ENCODE results near the gene SART1. TPM values are rescaled to one million over a fixed set of nuclear protein-coding genes. Genes with fewer than 3 reads are reported as not detected.

Gene SART1
- total RNA-seq, 1 donor from 2014 or later = 37.3 TPM

DNA sequence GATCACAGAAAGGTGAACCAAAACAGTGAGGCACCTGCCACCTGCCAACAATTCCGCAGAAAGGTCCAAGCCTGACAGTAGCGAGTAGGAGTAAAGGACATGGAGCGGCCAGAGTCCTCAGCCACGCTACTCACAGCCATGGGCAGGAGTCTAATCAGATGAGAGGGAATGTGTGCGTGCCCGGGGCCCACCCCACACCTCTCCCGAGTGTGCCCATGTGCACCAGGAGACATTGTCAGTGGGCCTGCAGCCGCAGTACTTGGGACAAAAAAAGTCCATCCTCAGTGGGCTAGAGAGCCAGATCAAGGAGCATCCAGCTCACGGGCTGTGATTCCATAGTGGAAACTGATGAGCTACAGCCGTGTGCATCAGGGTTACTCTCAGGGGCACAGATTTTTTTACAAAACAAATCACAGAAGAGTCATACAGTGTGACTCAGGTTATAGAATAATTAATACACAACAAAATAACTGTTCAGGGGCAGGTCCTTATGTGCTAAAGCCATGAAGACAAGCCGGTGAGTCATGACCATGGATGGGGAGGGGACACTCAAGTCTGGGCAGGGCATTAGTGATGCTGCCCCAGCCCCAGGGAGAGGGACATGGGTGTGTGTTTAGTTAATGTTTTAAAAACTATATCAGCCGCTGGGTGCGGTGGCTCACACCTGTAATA lies 12.0 kb downstream of the SART1 start:
- H3K9me3 Mint-ChIP-seq (ENCODE audit: low read depth) = no peaks in the 10 kb centered on the region
- no peak overlapping the region for H3K4me3 Mint-ChIP-seq (ENCODE audit: unreplicated experiment)
- no peak for DNase-seq (ENCODE audit: low spot score)
- TF ChIP-seq, protein P1, sequence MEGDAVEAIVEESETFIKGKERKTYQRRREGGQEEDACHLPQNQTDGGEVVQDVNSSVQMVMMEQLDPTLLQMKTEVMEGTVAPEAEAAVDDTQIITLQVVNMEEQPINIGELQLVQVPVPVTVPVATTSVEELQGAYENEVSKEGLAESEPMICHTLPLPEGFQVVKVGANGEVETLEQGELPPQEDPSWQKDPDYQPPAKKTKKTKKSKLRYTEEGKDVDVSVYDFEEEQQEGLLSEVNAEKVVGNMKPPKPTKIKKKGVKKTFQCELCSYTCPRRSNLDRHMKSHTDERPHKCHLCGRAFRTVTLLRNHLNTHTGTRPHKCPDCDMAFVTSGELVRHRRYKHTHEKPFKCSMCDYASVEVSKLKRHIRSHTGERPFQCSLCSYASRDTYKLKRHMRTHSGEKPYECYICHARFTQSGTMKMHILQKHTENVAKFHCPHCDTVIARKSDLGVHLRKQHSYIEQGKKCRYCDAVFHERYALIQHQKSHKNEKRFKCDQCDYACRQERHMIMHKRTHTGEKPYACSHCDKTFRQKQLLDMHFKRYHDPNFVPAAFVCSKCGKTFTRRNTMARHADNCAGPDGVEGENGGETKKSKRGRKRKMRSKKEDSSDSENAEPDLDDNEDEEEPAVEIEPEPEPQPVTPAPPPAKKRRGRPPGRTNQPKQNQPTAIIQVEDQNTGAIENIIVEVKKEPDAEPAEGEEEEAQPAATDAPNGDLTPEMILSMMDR (IDR thresholded peaks at IDR 0.05) = no peak
- H3K27me3 Mint-ChIP-seq (ENCODE audit: low read depth) = no peaks in the 10 kb centered on the region
- peaks cover 23% of the 10 kb centered on the region for H3K36me3 Mint-ChIP-seq (ENCODE audit: low read depth)
- no peaks in the 10 kb centered on the region for H3K4me1 Mint-ChIP-seq (ENCODE audit: low read depth)
- H3K27ac Mint-ChIP-seq (ENCODE audit: unreplicated experiment) = no peak overlapping the region

DNA sequence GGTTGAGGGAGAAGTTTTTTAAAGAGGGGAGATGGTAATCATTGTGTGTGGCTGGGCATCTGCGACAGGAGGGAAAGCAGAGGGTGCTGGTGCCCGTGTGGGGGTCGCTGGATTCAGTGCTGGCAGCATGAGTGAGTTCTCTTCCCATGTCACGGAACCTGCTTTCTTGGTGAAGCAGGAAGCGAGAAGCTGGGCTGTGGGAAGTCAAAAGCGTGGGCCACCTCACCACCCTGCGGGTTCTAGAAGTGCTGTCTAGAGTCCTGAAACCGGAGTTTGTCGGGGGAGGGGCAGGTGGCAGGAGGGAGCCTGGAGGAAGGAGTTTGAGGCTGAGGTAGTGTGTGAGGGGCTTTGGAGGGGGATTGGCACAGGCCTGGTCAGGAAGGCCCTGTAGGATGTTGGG lies 14.2 kb downstream of the SART1 start:
- Mint-ChIP-seq H3K9me3 (ENCODE audit: low read depth) (no peaks in the 10 kb centered on the region), H3K27me3 (ENCODE audit: low read depth) (no peaks in the 10 kb centered on the region), H3K4me1 (ENCODE audit: low read depth) (no peaks in the 10 kb centered on the region), H3K4me3 (ENCODE audit: unreplicated experiment) (no peak overlapping the region), H3K36me3 (ENCODE audit: low read depth) (peaks cover 19% of the 10 kb centered on the region), H3K27ac (ENCODE audit: unreplicated experiment) (no peak overlapping the region)
- DNase-seq (ENCODE audit: low spot score) = peak; percentile 57
- TF ChIP-seq, protein P1 (IDR thresholded peaks at IDR 0.05) = no peak

DNA sequence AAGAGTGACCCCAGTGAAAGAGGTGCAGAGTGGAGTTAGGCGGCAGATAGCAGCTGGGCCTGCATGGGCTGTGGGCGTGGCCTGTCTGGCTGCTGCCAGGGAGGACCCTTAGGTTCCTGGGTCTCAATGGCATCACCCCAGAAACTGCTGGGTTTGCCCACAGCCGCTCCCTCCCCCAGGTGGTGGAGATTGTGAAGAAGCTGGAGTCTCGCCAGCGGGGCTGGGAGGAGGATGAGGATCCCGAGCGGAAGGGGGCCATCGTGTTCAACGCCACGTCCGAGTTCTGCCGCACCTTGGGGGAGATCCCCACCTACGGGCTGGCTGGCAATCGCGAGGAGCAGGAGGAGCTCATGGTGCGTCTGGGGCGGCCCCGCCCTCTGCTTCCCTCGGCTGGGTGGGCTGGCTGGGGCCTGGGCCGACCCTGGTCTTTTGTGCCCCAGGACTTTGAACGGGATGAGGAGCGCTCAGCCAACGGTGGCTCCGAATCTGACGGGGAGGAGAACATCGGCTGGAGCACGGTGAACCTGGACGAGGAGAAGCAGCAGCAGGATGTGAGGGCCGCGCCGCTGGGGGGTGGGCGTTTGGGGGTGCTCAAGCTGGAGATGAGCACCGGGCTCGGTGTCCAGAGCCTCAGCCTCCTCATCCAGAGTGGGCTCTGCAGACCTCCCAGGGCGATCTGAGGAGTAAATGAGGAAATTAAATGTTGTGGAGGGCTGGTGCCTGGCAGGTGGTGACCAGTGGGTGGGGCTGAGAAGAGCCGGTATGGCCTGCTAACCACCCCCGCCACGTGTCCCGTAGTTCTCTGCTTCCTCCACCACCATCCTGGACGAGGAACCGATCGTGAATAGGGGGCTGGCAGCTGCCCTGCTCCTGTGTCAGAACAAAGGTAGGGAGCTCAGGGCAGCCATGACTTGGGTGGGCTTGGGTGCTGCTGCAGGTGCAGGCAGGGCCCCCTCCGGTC lies 15.0 kb downstream of the SART1 start:
- Mint-ChIP-seq H3K27ac (ENCODE audit: unreplicated experiment) (no peak overlapping the region), H3K27me3 (ENCODE audit: low read depth) (no peaks in the 10 kb centered on the region), H3K36me3 (ENCODE audit: low read depth) (peaks cover 19% of the 10 kb centered on the region), H3K4me3 (ENCODE audit: unreplicated experiment) (no peak overlapping the region), H3K4me1 (ENCODE audit: low read depth) (no peaks in the 10 kb centered on the region), H3K9me3 (ENCODE audit: low read depth) (no peaks in the 10 kb centered on the region)
- TF ChIP-seq, protein P1 (IDR thresholded peaks at IDR 0.05) = no peak
- DNase-seq (ENCODE audit: low spot score) = no peak

DNA sequence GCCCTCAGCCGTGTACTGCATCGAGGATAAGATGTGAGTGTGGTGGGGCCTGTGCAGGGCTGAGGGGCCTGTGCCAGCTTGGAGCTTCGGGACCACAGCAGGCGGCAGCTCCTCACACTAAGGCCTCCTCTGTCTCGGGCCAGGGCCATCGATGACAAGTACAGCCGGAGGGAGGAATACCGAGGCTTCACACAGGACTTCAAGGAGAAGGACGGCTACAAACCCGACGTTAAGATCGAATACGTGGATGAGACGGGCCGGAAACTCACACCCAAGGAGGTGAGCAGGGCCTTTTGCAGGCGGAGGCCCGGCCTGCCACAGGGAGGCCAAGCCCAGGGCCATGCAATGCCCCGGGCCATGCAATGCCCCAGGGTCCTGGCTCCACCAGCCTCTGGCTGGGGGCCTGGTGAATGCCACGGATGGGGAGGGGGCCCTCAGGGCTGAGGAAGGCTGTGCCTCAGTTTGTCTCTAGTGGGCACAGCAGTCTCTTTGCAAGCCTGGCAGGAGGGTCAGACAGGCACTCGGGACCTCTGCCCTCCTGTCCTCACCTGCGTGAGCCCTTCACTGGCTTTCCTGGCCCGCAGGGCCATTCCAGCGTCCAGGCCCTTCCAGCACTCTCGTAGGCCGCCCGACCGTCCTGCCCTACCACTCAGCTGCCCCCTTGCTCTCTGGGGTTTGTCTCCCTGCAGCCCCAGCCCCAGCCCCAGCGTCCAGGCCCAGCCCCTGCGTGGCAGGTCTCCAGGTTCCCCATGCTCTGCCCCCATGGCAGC lies 16.3 kb downstream of the SART1 start:
- DNase-seq (ENCODE audit: low spot score) = no peak
- Mint-ChIP-seq H3K36me3 (ENCODE audit: low read depth) (peaks cover 16% of the 10 kb centered on the region), H3K9me3 (ENCODE audit: low read depth) (no peaks in the 10 kb centered on the region), H3K27ac (ENCODE audit: unreplicated experiment) (no peak overlapping the region), H3K4me1 (ENCODE audit: low read depth) (no peaks in the 10 kb centered on the region), H3K4me3 (ENCODE audit: unreplicated experiment) (no peak overlapping the region), H3K27me3 (ENCODE audit: low read depth) (no peaks in the 10 kb centered on the region)
- TF ChIP-seq, protein P1 (IDR thresholded peaks at IDR 0.05) = no peak

Measured in chondrocyte (in vitro differentiated cells).